GM19467 (cell line): ENCODE results near the gene PSMD11.
"Not testable (repeated sequence)": the region's sequence is repeated elsewhere in the genome, so short reads cannot be mapped to it uniquely, and the experiment has no call there.

Source experiments
- ATAC-seq: cut with Tn5 transposase; IDR thresholded peaks from one replicate; pipeline ENCODE4 v1.9.1; 2021; ENCODE audit warnings: mild to moderate bottlenecking, moderate library complexity; ENCODE audit not compliant: unreplicated experiment

The PSMD11 gene

GRCh38 chr17:32444301-32445073 lies at the start of gene PSMD11:
TSS of gene PSMD11 (plus strand) at chr17:32444510. CDS start at chr17:32444524, 14 bp downstream.
- peak; percentile 96 for ATAC-seq

GRCh38 chr17:32396343-32396742 lies 48.0 kb upstream of the PSMD11 start:
- ATAC-seq: no peak

GRCh38 chr17:32398946-32399345 lies 45.4 kb upstream of the PSMD11 start:
- no peak for ATAC-seq

GRCh38 chr17:32410085-32410484 lies 34.2 kb upstream of the PSMD11 start:
- ATAC-seq: not testable (repeated sequence)

- ATAC-seq: no peak
Observed at GRCh38 chr17:32426894-32427293, 17.4 kb upstream of the PSMD11 start.

- ATAC-seq: no peak
Observed at GRCh38 chr17:32429598-32429997, 14.7 kb upstream of the PSMD11 start.

- ATAC-seq: no peak
Observed at GRCh38 chr17:32440722-32441121, 3.6 kb upstream of the PSMD11 start.

- no peak for ATAC-seq
Observed at GRCh38 chr17:32441886-32442285, 2.4 kb upstream of the PSMD11 start.

- no peak for ATAC-seq
Observed at GRCh38 chr17:32443827-32444300, 446 bp upstream of the PSMD11 start.

- no peak for ATAC-seq
Observed at GRCh38 chr17:32445074-32445415, 735 bp downstream of the PSMD11 start.

- no peak for ATAC-seq
Observed at GRCh38 chr17:32445497-32445896, 1.2 kb downstream of the PSMD11 start.

- no peak for ATAC-seq
Observed at GRCh38 chr17:32445971-32446370, 1.7 kb downstream of the PSMD11 start.

- ATAC-seq: no peak
Observed at GRCh38 chr17:32446949-32447348, 2.6 kb downstream of the PSMD11 start.

GRCh38 chr17:32449963-32450362 lies 5.7 kb downstream of the PSMD11 start:
- no peak for ATAC-seq

GRCh38 chr17:32450379-32450778 lies 6.1 kb downstream of the PSMD11 start:
- not testable (repeated sequence) for ATAC-seq

- no peak for ATAC-seq
Observed at GRCh38 chr17:32451879-32452278, 7.6 kb downstream of the PSMD11 start.

GRCh38 chr17:32452281-32452680 lies 8.0 kb downstream of the PSMD11 start:
- no peak for ATAC-seq

- ATAC-seq: no peak
Observed at GRCh38 chr17:32453370-32453769, 9.1 kb downstream of the PSMD11 start.

- ATAC-seq: no peak
Observed at GRCh38 chr17:32458371-32458770, 14.1 kb downstream of the PSMD11 start.

- ATAC-seq: no peak
Observed at GRCh38 chr17:32460054-32460453, 15.7 kb downstream of the PSMD11 start.

GRCh38 chr17:32461498-32461852 lies 17.2 kb downstream of the PSMD11 start:
- no peak for ATAC-seq

- no peak for ATAC-seq
Observed at GRCh38 chr17:32461853-32462617, 17.7 kb downstream of the PSMD11 start.
